Sigmoid colon (tissue), 7 donors: ENCODE results near the gene PDHB. TPM values are rescaled to one million over a fixed set of nuclear protein-coding genes. Genes with fewer than 3 reads are reported as not detected.

ENCODE experiments used
- DNase-seq: peaks from one replicate; pipeline ENCODE4 v3.0.0-alpha.2; 2019
- H3K27ac ChIP-seq, 4 donors: fragments of 200-600 bp; sonication (generic); one replicate each; pipeline ENCODE4 v1.5.1; 2016 to 2019; ENCODE audit warnings: mild to moderate bottlenecking in 1 of 4
- H3K27me3 ChIP-seq, 3 donors: fragments of 200-600 bp; sonication (generic); one replicate each; pipeline ENCODE4 v1.5.1; 2019; ENCODE audit warnings: mild to moderate bottlenecking in 1 of 3
- H3K36me3 ChIP-seq, 4 donors: fragments of 200-600 bp; sonication (generic); one replicate each; pipeline ENCODE4 v1.5.1; 2016 to 2019
- H3K4me1 ChIP-seq, 4 donors: fragments of 200-600 bp; sonication (generic); one replicate each; pipeline ENCODE4 v1.5.1; 2017 to 2019
- H3K4me3 ChIP-seq, 4 donors: fragments of 200-600 bp; sonication (generic); one replicate each; pipeline ENCODE4 v1.5.1; 2017 to 2019; ENCODE audit warnings: mild to moderate bottlenecking in 2 of 4, moderate library complexity in 1 of 4
- H3K9me3 ChIP-seq, 4 donors: fragments of 200-600 bp in 3 of 4; sonication (generic) in 3 of 4; one replicate each; pipeline versions ENCODE4 v1.5.1 to v1.6.1; 2013 to 2019
- EP300 ChIP-seq, 4 donors: sonication (generic); formaldehyde crosslinking; IDR thresholded peaks; one replicate each; pipeline ENCODE4 v1.6.1; 2017; ENCODE audit warnings: antibody characterized with exemption in 4 of 4
- POLR2A ChIP-seq, 2 donors: fragments of 450-650 bp; IDR thresholded peaks; one replicate each; pipeline ENCODE4 v1.6.1; 2016; ENCODE audit warnings: antibody characterized with exemption in 2 of 2, mild to moderate bottlenecking in 2 of 2, moderate library complexity in 2 of 2
- POLR2AphosphoS5 ChIP-seq, 4 donors: sonication (generic); formaldehyde crosslinking; IDR thresholded peaks; one replicate each; pipeline ENCODE4 v1.6.1; 2017; ENCODE audit warnings: antibody characterized with exemption in 4 of 4
- whole genome bisulfite sequencing, 2 donors: extraction: QIAGEN DNeasy Blood & Tissue Kit; methylation state at CpG; one replicate each; pipeline ENCODE4 v1.1.7; 2013; 5-methylcytosine and 5-hydroxymethylcytosine counted together
- intact Hi-C: fragments of 100-400 bp; cut with DNase I; formaldehyde crosslinking; loops from one replicate; pipeline ENCODE4 v1.15.1; 2023
- polyA plus RNA-seq, 3 donors: library from polyadenylated mRNA; stranded (reverse); fragments of 200-250 nt; gene quantifications; one replicate each; pipeline ENCODE4 v1.2.3, GENCODE V29; 2013
- total RNA-seq, 4 donors: library from RNA; depleted of rRNA; stranded (reverse); fragments of >200 nt; gene quantifications; one replicate each; pipeline ENCODE4 v1.1.0, GENCODE V29; 2016
- TF ChIP-seq, protein P1 (sequence below), 4 experiments: fragments of 450-650 bp in 3 of 4; fragments of 200-600 bp in 1 of 4; IDR thresholded peaks; one replicate each; pipeline ENCODE4 v1.5.1; 2016 to 2019; ENCODE audit warnings: antibody characterized with exemption in 4 of 4, mild to moderate bottlenecking in 3 of 4, moderate library complexity in 2 of 4
- donor health status: healthy with polysubstance abuse.
- donor health status: Bipolar disorder and iron deficiency.
- donor health status: healthy.

PDHB gene
- total and polyA plus RNA-seq, 7 donors = 69.4 to 120 (median 100) TPM

DNA sequence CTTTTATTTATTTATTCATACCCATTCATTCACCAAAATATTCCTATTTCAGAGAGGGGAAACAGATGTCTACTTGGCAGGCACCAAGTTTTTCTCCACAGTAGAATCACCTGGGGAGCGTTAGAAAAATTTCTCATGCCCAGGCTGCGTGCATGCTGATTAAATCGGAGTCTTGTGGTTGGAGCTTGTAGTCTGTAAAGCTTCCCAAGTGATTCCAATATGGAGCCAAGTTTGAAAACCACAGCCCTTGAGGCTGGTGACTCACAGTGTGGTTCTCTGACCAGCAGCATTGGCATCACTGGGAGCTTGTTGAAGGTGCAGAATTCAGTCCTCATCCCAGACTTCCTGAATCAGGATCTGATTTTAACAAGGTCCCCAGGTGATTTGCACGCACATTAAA, 49.7 kb downstream of the PDHB start:
- Histone ChIP-seq H3K4me1 (peaks cover 0 to 47% (median 38%) of the 10 kb centered on the region in 4 donors), H3K27me3 (no peaks in the 10 kb centered on the region), H3K36me3 (no peaks in the 10 kb centered on the region), H3K9me3 (no peaks in the 10 kb centered on the region), H3K4me3 (no peak overlapping the region), H3K27ac (peak overlapping the region in 3 of 4 donors; percentile 15 to 56 (median 50))
- DNase-seq = no peak
- intact Hi-C loops = no loop called here
- TF ChIP-seq POLR2AphosphoS5 (IDR thresholded peaks at IDR 0.05) = peak in 1 of 4 donors; percentile 13
- no peak for TF ChIP-seq POLR2A (IDR thresholded peaks at IDR 0.05)
- WGBS, 2 donors = 85 to 89% methylated on average over 4 of the region's 4 CpGs

GRCh38 chr3:58383476-58383875, 50.2 kb downstream of the PDHB start:
- TF ChIP-seq, protein P1, sequence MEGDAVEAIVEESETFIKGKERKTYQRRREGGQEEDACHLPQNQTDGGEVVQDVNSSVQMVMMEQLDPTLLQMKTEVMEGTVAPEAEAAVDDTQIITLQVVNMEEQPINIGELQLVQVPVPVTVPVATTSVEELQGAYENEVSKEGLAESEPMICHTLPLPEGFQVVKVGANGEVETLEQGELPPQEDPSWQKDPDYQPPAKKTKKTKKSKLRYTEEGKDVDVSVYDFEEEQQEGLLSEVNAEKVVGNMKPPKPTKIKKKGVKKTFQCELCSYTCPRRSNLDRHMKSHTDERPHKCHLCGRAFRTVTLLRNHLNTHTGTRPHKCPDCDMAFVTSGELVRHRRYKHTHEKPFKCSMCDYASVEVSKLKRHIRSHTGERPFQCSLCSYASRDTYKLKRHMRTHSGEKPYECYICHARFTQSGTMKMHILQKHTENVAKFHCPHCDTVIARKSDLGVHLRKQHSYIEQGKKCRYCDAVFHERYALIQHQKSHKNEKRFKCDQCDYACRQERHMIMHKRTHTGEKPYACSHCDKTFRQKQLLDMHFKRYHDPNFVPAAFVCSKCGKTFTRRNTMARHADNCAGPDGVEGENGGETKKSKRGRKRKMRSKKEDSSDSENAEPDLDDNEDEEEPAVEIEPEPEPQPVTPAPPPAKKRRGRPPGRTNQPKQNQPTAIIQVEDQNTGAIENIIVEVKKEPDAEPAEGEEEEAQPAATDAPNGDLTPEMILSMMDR (IDR thresholded peaks at IDR 0.05) = no peak
- no peaks in the 10 kb centered on the region for H3K9me3 ChIP-seq
- WGBS, 2 donors = 90 to 92% methylated on average over 2 of the region's 2 CpGs

GRCh38 chr3:58379351-58380073, 54.1 kb downstream of the PDHB start:
- WGBS, 2 donors = 92 to 96% methylated on average over 4 of the region's 4 CpGs
- TF ChIP-seq POLR2AphosphoS5 (IDR thresholded peaks at IDR 0.05) (no peak), EP300 (IDR thresholded peaks at IDR 0.05) (no peak)
- TF ChIP-seq, protein P1 (IDR thresholded peaks at IDR 0.05) = no peak
- no peaks in the 10 kb centered on the region for H3K36me3 ChIP-seq
- intact Hi-C loops = no loop called here
- no peak for DNase-seq
- H3K27ac ChIP-seq = no peak overlapping the region
- H3K9me3 ChIP-seq = no peaks in the 10 kb centered on the region
- no peak overlapping the region for H3K4me3 ChIP-seq
- H3K4me1 ChIP-seq = peaks cover 0 to 14% (median 10%) of the 10 kb centered on the region in 4 donors
- no peaks in the 10 kb centered on the region for H3K27me3 ChIP-seq

More at GRCh38 chr3:58383476-58383875, 50.2 kb downstream of the PDHB start:
- DNase-seq = no peak
- intact Hi-C loops = no loop called here
- no peaks in the 10 kb centered on the region for H3K36me3 ChIP-seq
- peaks cover 0 to 43% (median 34%) of the 10 kb centered on the region in 4 donors for H3K4me1 ChIP-seq
- H3K27me3 ChIP-seq = no peaks in the 10 kb centered on the region
- no peak overlapping the region for H3K4me3 ChIP-seq
- peak overlapping the region in 3 of 4 donors; percentile 15 to 56 (median 50) for H3K27ac ChIP-seq

- no peaks in the 10 kb centered on the region for H3K27me3 ChIP-seq
- H3K9me3 ChIP-seq = no peaks in the 10 kb centered on the region
- no peaks in the 10 kb centered on the region for H3K4me1 ChIP-seq
- no peaks in the 10 kb centered on the region for H3K36me3 ChIP-seq
- intact Hi-C loops = no loop called here
- WGBS, 2 donors = 89 to 96% methylated on average over 4 of the region's 4 CpGs
- no peak for DNase-seq
- no peak for TF ChIP-seq EP300 (IDR thresholded peaks at IDR 0.05)
- no peak for TF ChIP-seq POLR2AphosphoS5 (IDR thresholded peaks at IDR 0.05)
- TF ChIP-seq POLR2A (IDR thresholded peaks at IDR 0.05) = no peak
- TF ChIP-seq, protein P1 (IDR thresholded peaks at IDR 0.05) = no peak
- no peak overlapping the region for H3K27ac ChIP-seq
- H3K4me3 ChIP-seq = no peak overlapping the region
Measured at GRCh38 chr3:58377750-58378149, 55.9 kb downstream of the PDHB start.

Other genes with a start within 250 kb of the PDHB start
- under 1 TPM in 3 of 4 donors, not detected in 1; 0.27 to 0.82 (median 0.71) TPM for gene DNASE1L3, start 222.9 kb downstream of the PDHB start, total RNA-seq
- gene DNASE1L3, start 222.9 kb downstream of the PDHB start, polyA plus RNA-seq = 10 to 100 TPM in 2 of 3 donors, 1 to 10 TPM in 1; 9.0 to 69.8 (median 34.7) TPM
- gene ABHD6, start 196.0 kb downstream of the PDHB start, total RNA-seq = 10 to 100 TPM; 14.7 to 47.4 (median 31.2) TPM
- 10 to 100 TPM in 1 of 3 donors, 1 to 10 TPM in 2; 6.0 to 15.4 (median 8.1) TPM for gene ABHD6, start 196.0 kb downstream of the PDHB start, polyA plus RNA-seq
- gene RPP14, start 127.6 kb downstream of the PDHB start, total RNA-seq = 10 to 100 TPM; 10.8 to 16.7 (median 13.8) TPM
- gene RPP14, start 127.6 kb downstream of the PDHB start, polyA plus RNA-seq = 10 to 100 TPM; 12.1 to 16.6 (median 15.6) TPM
- gene HTD2, start 127.3 kb downstream of the PDHB start, total RNA-seq = 10 to 100 TPM in 3 of 4 donors, 1 to 10 TPM in 1; 6.9 to 20.8 (median 12.5) TPM
- gene HTD2, start 127.3 kb downstream of the PDHB start, polyA plus RNA-seq = 10 to 100 TPM in 1 of 3 donors, 1 to 10 TPM in 2; 7.0 to 15.0 (median 7.2) TPM
- gene PXK, start 100.9 kb downstream of the PDHB start, total RNA-seq = 10 to 100 TPM; 30.3 to 58.7 (median 50.5) TPM
- gene PXK, start 100.9 kb downstream of the PDHB start, polyA plus RNA-seq = 10 to 100 TPM in 1 of 3 donors, 1 to 10 TPM in 2; 6.9 to 16.4 (median 8.4) TPM
- 10 to 100 TPM; 11.0 to 25.3 (median 17.7) TPM for gene KCTD6, start 58.3 kb upstream of the PDHB start, total RNA-seq
- gene KCTD6, start 58.3 kb upstream of the PDHB start, polyA plus RNA-seq = 10 to 100 TPM in 1 of 3 donors, 1 to 10 TPM in 2; 4.6 to 12.0 (median 6.0) TPM
- gene ACOX2, start 103.4 kb upstream of the PDHB start, total RNA-seq = 10 to 100 TPM; 26.0 to 35.8 (median 30.5) TPM
- gene ACOX2, start 103.4 kb upstream of the PDHB start, polyA plus RNA-seq = 10 to 100 TPM in 2 of 3 donors, 1 to 10 TPM in 1; 6.9 to 18.0 (median 14.2) TPM
- gene FAM107A, start 143.6 kb upstream of the PDHB start, total RNA-seq = 10 to 100 TPM; 26.3 to 56.7 (median 33.9) TPM
- 10 to 100 TPM; 10.9 to 36.6 (median 18.1) TPM for gene FAM107A, start 143.6 kb upstream of the PDHB start, polyA plus RNA-seq
- gene FAM3D, start 232.9 kb upstream of the PDHB start, total RNA-seq = 1 to 10 TPM in 1 of 4 donors, under 1 TPM in 1, not detected in 2; 0.36 to 1.7 TPM
- gene FAM3D, start 232.9 kb upstream of the PDHB start, polyA plus RNA-seq = 100 to 1,000 TPM; 215 to 477 (median 356) TPM